D341Med (cell line): ENCODE measurements around the gene AGAP1.

ENCODE experiments used
- DNase-seq: peaks from one replicate; pipeline ENCODE4 v3.0.0; 2012; ENCODE audit warnings: low spot score

AGAP1 gene

GRCh38 chr2:236173729-236174607 is 680.1 kb downstream of the AGAP1 start:
- DNase-seq: no peak

- DNase-seq: no peak
Measured at GRCh38 chr2:236175548-236176150, 681.8 kb downstream of the AGAP1 start.

GRCh38 chr2:236176417-236176816 is 682.6 kb downstream of the AGAP1 start:
- peak; percentile 72 for DNase-seq

DNA sequence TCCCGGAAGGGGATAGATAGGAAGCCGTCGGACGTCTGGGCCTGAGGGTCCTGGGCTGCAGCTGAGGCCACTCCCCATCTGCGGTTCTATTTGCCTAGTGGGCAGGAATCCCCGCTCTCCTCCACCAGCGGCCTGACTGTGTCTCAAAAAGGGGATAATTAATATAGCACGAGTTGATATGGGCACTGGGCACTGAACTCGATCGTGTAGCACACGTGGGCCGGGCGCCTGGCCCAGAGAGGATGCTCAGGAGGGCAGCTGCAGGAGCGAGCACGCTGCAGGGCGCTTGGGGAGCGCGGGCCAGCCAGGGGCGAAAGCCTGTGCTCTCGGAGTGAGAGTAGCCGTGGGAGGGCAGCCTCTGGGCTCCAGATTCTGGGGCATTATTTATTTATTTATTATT is 683.1 kb downstream of the AGAP1 start:
- no peak for DNase-seq

GRCh38 chr2:236177604-236177966 is 683.7 kb downstream of the AGAP1 start:
- DNase-seq: peak; percentile 74

DNA sequence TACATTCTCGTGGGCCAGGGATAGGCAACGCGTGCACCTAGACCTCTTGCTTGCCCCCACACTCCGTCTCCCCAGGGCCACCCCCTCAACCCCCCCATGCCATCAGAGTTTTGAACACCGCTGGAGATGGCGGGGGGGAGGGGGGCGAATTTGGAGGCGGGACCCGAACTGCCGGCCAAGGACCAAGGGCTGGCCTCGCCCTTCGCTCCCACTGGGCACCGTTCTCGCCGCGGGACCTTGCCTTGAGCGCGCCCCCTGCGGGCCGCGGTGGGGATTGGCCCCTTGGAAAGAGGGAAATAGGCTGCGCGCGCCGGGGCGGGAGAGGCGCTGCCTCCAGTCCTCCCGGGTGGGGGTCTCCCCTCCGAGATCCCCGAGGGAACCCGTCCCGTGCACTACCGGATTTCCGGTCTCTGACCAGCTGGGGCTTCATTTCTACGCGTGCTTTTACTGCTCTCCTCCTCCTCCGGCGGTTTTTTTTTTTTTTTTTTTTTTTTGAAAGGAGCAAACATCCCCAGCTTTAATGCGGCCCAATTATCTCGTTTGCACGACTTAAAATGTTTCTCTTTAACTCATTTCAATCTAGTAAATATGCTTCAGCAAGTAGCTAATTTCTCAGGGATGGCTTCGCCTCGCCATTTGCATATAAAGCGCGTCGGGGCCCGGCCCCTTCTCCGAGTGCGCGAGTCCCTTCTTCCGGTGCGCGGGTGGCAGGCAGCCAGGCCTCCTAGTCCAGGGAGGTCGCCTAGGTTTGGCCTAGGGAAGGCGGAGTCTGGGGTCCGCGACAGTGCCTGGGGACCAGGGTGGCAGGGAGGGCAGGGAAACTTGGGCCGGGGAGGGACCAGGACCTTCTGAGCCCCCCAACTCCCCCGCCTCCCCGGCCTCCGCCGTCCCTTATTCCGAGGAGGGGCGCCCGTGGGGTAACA is 684.4 kb downstream of the AGAP1 start:
- DNase-seq: peak; percentile 88

GRCh38 chr2:236178890-236179235 is 685.0 kb downstream of the AGAP1 start:
- no peak for DNase-seq

DNA sequence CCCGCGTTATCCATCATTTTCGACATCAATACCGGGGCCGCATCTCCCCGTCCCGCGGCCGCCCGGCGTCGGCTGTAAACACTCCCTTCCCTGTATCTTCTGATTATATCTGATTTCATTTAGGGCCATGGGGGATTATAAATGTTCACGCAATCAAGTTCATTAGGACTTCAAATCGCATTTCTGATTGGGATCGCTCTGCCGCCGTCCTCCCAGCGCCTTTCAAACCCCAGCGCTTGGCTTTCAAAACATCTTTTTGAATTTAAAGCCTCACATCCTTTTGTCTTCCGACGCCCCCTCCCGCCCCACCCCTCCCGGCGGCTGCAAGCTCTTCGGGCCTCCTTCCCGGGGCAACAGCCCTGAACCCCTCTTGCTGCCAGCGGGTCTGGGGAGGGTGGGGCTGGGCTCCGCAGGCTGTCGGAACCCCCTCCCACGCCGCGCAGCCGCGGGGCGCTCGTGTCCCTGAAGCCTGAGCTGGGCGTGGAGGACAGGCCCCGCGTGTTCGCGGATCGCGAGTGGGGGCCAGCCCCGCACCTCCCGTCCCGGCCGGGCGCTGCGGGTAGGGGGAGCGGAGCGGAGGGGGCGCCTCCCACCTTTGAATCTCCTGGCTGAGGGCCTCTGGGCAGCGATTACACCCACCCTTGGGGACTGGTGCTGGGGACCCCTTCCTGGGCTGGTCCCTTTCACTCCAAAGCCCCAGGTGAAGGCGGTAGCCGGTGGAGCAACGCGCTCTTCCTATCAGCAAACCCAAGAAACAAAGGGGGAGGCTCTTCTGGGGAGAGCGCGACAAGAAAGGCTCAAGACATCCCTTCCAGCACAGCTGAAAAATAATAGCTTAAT is 685.6 kb downstream of the AGAP1 start:
- DNase-seq: no peak

DNA sequence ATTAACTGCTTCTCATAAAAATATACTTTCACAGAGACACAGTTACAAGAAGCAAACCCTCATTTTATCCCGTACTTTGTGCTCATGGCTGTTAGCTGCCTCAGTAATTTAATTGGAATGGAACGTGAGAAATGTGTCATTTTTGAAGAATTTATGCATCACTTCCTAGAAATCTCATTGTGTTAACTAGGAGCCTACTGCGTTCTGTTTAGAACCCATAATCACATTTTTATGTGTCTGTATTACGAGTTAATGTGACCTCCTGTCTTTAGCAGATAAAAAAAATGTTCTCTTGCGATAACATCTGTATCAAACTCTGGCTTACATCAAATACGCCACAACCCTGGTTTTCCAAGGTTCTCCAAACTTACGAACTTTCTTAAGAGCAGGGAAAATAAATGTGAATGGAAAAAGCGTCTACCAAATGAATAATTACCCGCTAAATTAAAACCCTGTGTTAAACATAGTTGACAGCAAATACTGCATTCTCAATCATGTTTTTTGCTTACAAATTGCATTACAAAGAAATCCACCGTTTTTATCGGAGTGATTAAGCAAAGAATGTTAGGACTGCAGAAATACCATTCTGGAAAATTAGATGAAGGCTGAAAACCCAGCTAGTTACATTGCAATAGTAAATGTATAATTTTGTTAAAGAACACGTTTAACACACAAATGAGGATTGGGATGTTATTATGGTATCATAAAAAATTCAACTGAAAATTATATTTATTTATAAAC is 686.4 kb downstream of the AGAP1 start:
- DNase-seq: no peak

- no peak for DNase-seq
Measured at GRCh38 chr2:236180831-236181453, 687.1 kb downstream of the AGAP1 start.
